Measurements from ENCODE around the gene NOSIP. TPM values are rescaled to one million over a fixed set of nuclear protein-coding genes. Genes with fewer than 3 reads are reported as not detected.

The NOSIP gene
- polyA plus RNA-seq, 3 donors, result 69.3 to 81.1 (median 79.5) TPM

DNA sequence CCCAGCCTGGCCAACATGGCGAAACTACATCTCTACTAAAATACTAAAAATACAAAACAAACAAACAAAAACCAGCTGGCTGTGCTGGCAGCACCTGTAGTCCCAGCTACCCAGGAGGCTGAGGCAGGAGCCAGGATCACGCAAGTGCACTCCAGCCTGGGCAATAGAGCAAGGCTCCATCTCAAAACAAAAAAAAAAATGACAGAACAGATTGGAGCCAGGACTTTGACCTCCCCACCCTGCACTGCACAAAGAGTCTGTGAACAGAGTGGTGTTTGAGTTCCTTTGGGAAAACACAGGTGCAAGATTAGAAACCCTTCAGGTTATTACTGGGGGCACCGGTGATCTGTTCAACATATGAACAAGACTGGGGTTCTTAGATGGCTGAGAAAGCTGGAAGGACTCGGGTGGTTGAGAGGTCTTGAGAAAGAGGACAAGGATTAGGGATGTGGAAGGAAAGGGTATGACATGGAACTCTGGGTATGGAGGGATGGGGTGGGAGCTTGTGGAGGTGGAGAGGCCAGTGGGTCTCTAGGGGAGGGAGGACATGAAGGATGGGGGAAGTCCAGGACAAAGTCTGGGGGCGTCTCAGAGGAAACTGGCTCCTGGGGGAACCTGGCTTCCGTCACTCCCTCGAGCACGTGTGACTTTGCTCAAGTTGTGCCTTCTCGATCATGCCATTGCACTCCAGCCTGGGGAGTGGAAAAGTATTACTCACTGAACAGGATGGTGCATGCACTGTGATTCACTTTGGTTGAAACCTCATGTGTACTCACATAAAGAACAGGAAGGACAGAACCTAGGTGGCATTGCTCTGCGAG lies 26.7 kb downstream of the NOSIP start:
- no peak for DNase-seq

DNA sequence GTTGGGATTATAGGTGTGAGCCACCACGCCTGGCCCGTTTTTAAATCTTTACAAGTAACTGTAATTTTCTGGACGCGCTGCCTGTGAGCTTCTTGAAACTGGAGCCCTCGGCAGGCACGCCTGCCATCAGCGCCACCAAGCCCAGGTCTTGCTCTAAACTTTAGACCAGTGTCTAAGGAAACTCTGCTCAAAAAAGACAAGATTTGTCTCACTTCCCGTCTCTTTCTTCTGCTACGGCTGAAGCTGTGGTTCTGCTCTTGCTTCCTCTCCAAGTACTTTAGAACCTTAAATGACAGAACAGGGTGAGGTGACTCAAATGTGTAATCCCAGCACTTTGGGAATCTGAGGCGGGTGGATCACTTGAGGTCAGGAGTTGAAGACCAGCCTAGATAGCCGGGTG lies 27.6 kb downstream of the NOSIP start:
- no peak for DNase-seq

DNA sequence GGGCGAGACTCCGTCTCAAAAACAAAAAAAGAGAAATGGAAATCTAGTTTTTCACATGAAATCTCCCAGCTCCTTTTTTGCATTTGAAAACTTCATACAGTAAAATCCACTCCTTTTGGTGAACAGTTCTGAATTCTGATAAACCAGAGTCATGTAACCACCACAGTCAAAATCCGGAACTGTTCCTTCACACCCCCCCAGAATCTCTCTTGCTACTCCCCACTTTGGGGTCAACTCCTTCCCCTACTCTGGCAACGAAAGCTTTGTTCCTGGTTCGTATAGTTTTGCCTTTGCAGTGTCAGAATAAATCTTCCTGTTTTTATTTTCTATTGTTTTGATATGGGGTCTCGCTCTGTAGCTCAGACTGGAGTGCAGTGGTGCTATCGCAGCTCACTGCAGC lies 28.8 kb downstream of the NOSIP start:
- DNase-seq, result no peak

DNA sequence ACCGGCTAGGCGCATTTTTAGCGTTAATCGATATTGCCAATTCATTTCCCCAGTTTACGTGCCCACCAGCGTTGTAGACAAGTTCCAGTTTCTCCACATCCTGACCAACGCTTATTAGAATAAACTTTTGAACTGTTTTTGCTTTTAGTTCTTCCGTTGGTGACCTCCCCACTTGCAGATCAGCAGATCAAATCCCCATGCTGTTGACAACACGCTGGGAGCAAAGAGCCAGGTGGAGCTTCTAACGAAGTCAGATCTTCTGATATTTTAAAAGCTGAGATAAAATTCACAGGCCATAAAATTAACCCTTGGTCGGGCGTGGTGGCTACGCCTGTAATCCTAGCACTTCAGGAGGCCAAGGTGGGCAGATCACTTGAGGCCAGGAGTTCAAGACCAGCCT lies 31.3 kb downstream of the NOSIP start:
- no peak for DNase-seq

DNA sequence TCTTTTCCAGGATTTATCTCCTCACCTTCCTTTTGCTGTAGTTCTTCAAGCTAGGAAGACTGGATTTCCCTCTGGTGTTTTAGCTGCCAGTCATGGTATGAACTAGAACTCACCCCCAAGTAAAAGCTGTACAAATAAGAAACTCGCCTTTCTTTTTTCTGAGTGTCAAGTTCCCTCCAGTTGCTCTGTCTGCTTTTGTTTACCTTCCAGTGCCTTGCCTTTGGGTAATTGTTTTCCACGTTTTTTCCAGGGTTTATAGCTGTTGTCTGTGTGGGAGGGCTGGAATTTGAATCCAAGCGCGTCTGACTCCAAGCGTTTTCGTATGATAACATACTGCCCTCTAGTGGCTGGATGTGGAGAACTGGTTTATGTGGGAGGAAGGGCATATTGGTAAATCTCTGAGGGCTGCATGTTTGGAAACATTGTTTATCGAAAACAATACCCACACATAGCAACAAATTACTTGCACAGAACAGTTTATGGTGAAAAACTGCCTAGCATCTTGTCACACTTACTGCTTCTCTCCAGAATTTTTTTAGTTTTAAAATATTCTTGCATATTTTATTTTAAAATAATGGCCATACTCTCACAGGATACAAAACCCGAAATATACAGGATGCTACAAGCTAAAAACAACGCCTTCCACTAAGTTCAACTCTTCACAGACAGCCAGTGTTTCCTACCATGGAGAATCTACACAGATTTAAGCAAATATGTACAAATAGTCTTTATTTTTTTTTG lies 33.4 kb downstream of the NOSIP start:
- DNase-seq, result peak; percentile 95

DNA sequence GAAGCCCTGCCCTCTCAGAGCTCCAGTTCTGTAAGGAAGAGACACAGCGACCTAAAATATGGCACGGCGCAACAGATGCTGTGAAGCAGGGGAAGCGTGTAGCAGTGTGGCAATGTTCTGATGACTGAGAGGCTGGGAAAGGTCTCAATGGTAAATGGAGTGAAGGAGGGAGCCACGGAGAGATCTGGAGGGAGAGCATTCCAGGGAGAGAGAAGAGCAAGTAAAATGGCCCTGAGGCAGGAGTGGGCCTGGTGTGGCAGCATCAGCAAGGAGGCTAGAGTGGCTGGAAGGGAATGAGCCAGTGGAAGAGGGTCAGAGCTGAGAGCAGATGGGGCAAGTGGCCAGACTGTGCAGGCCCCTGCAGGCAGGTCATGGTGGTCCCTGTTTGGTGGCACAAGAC lies 36.2 kb downstream of the NOSIP start:
- no peak for DNase-seq

DNA sequence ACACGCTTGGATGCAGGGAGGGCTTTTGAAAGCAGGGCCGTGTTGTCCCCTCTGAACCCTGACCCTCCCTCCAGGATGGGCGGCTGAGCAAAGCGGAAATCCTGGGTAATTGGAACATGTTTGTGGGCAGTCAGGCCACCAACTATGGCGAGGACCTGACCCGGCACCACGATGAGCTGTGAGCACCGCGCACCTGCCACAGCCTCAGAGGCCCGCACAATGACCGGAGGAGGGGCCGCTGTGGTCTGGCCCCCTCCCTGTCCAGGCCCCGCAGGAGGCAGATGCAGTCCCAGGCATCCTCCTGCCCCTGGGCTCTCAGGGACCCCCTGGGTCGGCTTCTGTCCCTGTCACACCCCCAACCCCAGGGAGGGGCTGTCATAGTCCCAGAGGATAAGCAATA lies 37.3 kb downstream of the NOSIP start:
- DNase-seq, result no peak

DNA sequence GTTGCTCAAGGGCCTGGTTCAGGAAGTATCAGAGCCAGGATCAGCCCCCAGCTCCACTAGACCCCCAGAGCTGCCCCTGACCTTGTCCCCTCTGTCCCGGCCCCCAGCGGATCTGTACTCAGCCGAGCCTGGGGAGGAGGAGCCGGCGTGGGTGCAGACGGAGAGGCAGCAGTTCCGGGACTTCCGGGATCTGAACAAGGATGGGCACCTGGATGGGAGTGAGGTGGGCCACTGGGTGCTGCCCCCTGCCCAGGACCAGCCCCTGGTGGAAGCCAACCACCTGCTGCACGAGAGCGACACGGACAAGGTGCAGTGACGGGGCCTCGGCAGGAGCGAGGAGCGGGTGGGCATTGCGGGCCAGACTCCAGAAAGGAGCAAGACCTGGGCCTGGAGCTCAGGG lies 37.9 kb downstream of the NOSIP start:
- DNase-seq, result no peak

DNA sequence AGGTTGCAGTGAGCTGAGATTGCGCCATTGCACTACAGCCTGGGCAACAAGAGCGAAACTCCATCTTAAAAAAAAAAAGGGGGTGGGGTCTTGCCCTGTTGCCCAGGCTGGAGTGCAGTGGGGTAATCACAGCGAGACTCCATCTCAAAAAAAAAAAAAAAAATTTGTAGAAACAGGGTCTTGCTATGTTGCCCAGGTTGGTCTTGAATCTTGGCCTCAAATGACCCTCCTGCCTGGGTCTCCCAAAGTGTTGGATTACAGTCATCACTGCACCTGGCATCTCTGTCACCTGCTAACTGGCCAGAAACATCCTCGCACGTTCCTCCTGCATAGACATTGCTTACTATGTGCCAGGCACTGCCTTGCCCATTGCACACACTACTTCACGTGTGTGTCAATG lies 38.4 kb downstream of the NOSIP start:
- no peak for DNase-seq

DNA sequence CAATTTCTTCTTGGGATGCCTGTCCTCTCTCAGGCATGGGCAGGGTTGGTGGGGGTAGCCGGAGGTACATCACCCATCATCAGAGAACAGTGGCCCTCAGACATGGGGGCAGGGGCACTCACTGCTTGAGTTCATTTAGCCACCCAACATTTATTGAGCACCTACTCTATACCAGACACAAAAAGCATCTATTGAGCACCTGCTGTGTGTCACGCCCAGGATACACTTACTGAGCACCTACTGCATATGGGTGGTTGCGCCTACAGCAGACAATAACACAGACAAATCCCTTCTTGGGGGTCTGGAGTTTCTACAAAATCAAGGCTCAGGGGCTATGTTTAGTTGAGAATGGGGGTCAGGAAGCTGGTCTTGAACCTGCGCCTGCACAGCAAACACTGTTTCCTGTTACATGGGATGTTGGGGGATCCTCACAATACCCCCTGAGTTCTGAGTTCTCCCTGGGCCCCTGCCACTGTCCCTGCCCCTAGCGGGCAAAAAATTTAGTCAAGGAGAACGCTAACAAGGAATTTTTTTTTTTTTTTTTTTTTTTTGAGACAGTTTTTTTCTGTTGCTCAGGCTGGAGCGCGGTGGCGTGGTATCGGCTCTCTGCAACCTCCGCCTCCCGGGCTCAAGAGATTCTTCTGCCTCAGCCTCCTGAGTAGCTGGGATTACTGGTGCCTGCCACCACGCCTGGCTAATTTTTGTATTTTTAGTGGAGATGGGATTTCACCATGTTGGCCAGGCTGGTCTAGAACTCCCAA lies 41.0 kb downstream of the NOSIP start:
- no peak for DNase-seq

DNA sequence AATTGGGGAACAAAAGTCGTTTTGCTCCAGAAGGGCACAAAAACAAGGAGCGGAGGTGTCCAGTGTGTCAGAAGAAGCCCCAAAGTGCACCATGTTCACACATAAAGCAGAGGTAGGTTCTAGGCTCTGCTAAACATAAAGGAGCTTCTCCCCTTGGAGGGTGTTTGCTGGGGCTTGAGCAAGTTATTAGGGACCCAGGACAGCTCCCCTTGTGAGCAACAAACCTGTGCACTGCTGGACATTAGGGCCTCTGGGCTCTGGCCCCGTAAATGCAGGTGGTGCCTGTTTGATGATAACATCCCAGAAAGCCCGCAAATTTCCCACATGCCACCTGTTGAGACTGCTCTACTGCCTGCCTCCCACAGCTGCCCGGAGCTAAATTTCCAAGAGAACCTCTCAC lies 41.7 kb downstream of the NOSIP start:
- no peak for DNase-seq

DNA sequence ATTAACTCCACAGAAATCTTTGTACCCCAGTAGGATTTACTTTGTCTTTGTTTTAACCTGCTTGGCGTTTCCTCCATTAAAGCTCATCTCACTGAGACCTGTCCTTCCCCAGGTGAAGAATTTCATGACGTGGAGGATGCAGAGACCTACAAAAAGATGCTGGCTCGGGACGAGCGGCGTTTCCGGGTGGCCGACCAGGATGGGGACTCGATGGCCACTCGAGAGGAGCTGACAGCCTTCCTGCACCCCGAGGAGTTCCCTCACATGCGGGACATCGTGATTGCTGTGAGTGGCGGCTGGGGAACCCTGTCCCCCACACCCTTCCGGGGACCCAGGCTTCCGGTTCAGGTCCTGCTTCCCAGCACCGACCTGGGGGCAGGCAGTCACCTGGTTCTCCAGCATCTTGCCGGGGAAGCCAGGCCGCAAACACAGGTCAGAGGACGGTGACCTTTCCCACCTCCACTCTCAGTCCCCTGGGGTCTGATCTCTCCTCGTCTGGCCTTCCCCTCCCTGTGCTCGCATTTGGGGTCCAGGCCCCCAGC lies 43.4 kb downstream of the NOSIP start:
- no peak for DNase-seq

DNA sequence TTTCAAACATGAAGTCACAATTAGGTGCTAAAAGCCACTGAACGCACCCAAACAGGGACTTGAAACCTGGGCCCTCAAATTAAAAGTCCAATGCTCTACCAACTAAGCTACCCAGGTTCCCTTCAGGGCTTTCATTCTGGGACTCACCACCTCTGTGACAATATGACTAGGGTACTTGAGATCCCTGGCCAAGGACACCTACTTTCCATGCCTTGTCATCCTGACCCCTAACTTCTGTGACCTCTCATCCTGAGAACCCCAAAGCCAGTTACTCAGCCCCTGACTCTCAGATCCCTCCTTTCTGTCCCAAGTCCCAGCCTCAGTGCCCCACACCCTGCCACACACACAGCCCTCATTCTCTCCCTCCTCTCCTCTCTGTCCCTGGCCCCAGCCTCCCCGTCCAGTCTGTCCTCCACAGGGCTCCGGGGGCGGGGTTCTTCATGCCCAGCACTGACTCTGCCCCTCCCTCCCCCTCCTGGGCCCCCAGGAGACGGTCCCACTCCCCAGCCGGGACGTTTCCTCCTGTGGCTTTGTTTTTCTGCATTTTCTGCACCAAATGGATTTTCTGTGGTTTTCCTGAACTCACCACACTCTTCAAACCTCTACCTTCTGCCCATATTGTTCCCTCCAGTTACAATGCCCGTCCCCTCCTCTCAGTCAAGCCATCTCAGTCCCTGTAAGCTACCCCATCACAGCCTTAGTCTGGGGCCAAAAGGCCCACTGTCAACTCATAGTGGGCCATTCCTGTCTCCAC lies 45.5 kb downstream of the NOSIP start:
- DNase-seq, result no peak

DNA sequence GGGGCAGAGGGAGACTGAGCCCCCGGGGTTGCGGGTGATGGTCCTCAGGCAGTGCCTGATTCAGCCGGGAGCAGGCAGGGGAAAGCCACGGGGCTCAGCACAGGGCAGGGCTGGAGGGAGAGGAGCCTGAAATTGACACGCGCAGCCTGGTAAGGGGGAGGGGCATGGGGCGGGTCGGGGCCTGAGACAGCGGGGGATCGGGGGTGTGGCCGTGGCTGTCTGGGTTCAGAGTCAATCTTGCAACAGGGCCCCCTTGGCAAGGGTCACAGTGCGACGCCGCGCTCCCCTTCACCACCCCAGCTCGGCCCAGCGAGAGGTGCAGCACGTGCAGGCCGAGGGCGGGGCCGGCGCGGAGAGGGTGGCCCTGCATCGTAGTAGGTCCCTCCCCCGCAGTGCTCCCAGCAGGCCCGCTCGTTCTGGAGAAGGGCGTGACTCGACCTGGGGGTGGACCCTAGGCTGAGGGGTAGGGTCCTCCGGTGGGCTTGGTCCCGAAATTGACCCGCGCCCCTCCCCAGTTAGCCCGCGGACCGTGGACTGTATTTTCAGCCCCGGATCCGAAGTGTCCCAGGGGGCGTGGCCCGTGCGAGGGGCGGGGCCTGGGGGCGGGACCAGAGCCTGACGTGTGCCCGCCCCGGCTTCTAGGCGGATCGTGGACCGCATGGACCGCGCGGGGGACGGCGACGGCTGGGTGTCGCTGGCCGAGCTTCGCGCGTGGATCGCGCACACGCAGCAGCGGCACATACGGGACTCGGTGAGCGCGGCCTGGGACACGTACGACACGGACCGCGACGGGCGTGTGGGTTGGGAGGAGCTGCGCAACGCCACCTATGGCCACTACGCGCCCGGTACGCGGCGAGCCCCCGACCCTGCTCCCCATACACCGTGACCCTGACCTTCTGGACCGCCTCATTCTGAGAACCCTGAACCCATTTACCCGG lies 46.5 kb downstream of the NOSIP start:
- peak; percentile 66 for DNase-seq

DNA sequence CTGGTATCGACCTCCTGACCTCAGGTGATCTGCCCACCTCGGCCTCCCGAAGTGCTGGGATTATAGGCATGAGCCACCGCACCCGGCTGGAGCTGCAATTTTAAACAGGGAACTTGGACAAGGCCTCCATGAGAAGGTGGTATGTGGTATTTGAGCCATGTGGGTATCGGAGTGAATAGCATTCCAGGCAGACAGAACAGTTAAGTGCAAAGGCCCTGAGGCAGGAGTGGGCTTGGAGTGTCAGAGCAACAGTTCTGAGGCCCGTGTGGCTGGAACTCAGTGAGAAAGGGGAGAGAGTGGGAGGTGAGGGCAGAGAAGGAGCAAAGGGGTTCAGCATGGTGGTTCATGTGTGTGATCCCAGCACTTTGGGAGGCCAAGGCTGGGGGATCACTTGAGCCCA lies 49.6 kb downstream of the NOSIP start:
- DNase-seq, result no peak

DNA sequence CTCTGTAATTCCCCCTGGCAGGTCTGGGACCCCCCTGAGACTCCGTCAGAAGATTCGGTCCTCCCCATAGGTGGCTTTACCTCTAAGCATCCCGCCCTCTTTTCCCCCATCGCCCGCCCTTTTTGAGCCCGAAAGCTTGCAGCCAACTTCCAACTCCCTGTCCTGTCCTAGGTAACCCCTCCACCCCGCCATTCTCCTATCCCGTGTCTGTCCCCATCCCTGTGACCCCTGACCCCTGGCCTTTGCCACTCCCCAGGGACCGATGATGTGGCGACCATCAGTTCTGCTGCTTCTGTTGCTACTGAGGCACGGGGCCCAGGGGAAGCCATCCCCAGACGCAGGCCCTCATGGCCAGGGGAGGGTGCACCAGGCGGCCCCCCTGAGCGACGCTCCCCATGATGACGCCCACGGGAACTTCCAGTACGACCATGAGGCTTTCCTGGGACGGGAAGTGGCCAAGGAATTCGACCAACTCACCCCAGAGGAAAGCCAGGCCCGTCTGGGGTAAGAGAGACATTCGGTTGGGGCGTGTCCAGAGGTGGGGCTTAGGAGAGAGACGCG lies 52.1 kb downstream of the NOSIP start:
- DNase-seq, result no peak

DNA sequence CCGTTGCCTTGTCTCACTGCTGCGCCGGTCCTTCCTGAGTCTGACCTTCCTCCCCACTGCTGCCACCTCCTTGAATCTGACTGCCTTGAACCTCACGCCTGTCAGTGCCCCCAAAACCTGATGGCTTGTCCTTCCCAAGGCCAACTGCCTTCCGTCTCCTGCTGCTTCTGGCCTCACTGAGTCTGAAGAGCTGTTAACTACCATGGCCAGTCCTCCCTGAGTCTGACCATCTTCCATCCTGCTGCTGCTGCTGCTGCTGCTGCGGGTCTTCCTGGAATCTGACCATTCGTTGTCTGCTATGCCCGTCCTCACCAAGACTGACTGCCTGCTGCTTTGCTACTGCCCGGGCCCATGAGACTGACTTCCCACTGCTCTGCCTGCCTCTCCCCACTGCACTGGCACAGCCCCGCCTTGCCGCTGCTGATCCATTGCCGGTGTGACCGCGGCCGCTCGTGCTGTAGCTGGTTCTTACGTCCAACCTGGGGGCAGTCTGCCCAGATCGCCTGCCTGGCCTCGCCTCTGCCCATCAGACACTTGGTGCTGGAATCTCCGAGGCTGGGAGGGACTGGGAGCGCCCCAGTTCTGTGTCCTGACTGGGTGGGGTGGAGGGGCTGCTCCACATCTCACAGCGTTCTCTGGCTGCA lies 55.4 kb downstream of the NOSIP start:
- DNase-seq, result no peak

DNA sequence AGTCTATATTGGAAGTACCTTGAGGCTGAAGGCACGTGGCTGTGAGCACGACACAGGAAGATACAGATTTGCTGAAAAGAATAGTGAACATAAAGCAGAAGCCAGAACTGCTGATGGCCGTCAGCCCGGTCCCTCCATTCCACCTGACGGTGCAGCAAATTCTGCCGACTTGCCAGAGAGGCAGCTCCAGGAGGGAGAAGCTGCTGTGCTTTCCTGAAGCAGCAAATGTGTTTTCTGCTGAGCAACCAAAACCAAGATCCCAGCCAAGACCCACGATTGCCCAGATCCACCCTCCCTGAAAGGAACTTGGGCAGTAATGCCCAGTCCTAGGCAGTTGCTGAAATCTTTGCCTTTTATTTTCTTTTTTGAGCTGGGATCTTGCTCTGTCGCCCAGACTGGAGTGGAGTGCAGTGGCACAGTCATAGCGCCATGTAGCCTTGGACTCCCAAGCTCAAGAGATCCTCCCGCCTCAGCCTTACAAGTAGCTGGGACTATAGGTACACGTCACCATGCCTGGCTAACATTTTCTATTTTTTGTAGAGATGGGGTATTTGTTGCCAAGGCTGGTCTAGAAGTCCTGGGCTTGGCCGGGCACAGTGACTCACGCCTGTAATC lies 59.5 kb downstream of the NOSIP start:
- no peak for DNase-seq

DNA sequence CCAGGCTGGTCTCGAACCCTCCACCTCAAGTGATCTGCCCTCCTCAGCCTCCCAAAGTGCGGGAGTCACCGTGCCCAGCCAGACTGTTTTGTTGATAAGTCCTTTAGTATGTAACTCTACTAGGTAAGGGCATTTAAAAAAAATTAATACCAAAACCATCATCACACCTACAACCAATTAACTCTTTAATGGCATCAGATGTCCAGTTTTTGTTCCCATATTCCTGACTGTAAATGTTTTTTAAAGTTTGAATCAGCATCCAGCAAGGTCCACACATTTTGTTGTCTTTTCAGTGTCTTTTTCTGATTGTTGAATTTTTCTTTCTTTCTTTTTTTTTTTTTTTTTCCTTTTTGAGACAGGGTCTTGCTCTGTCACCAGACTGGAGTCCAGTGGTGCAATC lies 62.3 kb downstream of the NOSIP start:
- no peak for DNase-seq

All from renal pelvis (tissue), 4 donors.